ENCODE data around the gene OS9.
"Not testable (repeated sequence)": the region's sequence is repeated elsewhere in the genome, so short reads cannot be mapped to it uniquely, and the experiment has no call there.

OS9 gene

GRCh38 chr12:57721846-57722608, 28.1 kb downstream of the OS9 start:
- Histone ChIP-seq H3K36me3 (ENCODE audit: control insufficient read depth, insufficient read depth, low read length) (peaks cover 16% of the 10 kb centered on the region), H3K27me3 (ENCODE audit: control insufficient read depth, insufficient read depth, low read length, poor library complexity, severe bottlenecking) (peaks cover 38% of the 10 kb centered on the region)
- H3K27ac ChIP-seq (ENCODE audit: insufficient read depth, low read depth, low read length, poor library complexity, severe bottlenecking); H3K4me1 ChIP-seq (ENCODE audit: control insufficient read depth, insufficient read depth, low read length); H3K9me3 ChIP-seq (ENCODE audit: control insufficient read depth, low read length); H3K4me3 ChIP-seq (ENCODE audit: insufficient read depth, low read depth, low read length): not testable (repeated sequence)
- WGBS, 2 experiments: 91 to 94% methylated on average over 16 of the region's 16 CpGs

DNA sequence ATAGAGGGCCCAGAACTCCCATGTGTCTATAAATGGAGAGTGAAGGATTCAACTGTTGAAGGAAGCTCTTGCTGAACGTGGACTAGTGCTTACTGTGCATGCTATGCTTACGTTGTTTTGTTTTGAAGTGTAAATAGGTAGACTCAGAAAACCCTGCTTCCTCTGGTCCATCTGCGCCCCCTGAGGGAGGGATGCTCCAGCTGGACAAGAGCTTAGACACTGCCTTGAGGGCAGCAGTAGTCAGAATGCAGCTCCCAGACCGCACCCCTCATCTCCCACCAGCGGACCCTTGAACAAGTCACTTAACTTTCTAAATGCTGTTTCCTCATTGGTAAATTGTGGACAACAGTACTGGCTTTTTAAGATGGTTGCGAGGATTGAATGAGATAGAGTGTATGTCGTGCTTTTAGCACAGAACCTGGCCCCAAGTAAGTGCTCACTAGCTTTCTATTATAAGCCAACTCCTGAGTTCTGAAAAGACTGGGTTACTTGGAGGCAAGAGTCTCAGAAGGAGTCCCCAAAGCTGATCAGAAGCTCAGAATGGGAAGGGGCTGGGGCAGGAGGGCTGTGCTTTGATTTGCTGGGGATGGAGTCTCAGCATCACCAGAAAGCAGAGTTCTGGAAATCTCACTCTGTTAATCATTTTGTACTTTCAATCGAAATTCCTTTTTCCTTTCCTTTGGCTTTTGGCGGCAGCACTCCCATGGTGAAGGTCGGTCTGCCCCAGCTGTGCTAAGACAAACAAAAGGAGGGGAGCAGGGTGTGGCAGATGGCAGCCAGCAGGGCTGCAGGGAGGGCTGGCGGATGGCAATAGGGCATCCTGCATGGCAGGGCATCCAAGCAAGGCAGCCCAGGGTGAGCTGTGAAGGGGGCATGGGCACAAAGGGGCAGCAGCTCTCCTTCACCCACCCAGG, 29.0 kb downstream of the OS9 start:
- H3K27me3 ChIP-seq (ENCODE audit: control insufficient read depth, insufficient read depth, low read length, poor library complexity, severe bottlenecking): peaks cover 48% of the 10 kb centered on the region
- H3K9me3 ChIP-seq (ENCODE audit: control insufficient read depth, low read length): no peaks in the 10 kb centered on the region
- 67 to 69% methylated on average over 11 of the region's 11 CpGs for WGBS, 2 experiments
- peaks cover 12% of the 10 kb centered on the region for H3K36me3 ChIP-seq (ENCODE audit: control insufficient read depth, insufficient read depth, low read length)
- no peak overlapping the region for H3K27ac ChIP-seq (ENCODE audit: insufficient read depth, low read depth, low read length, poor library complexity, severe bottlenecking)
- no peak overlapping the region for H3K4me3 ChIP-seq (ENCODE audit: insufficient read depth, low read depth, low read length)
- no peaks in the 10 kb centered on the region for H3K4me1 ChIP-seq (ENCODE audit: control insufficient read depth, insufficient read depth, low read length)

DNA sequence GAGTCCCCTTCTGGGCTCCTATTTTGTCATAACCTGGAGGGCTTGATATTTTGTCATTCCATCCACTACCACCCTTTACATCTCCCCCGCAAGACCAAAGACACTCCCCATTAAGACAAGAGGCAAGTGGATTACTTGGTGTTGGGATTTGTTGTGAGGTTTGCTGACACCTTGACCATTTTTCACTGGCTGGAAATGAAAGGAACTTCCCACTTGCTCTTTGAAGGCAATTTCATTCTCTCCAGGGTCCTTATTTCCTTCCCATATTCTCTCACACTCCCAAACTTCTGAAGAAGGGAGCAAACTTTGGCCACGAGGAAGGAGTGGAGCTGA, 29.7 kb downstream of the OS9 start:
- Histone ChIP-seq H3K9me3 (ENCODE audit: control insufficient read depth, low read length) (no peaks in the 10 kb centered on the region), H3K27me3 (ENCODE audit: control insufficient read depth, insufficient read depth, low read length, poor library complexity, severe bottlenecking) (peaks cover 54% of the 10 kb centered on the region), H3K27ac (ENCODE audit: insufficient read depth, low read depth, low read length, poor library complexity, severe bottlenecking) (no peak overlapping the region), H3K36me3 (ENCODE audit: control insufficient read depth, insufficient read depth, low read length) (peaks cover 5% of the 10 kb centered on the region), H3K4me1 (ENCODE audit: control insufficient read depth, insufficient read depth, low read length) (no peaks in the 10 kb centered on the region), H3K4me3 (ENCODE audit: insufficient read depth, low read depth, low read length) (no peak overlapping the region)
- 84 to 100% methylated on average over 1 of the region's 2 CpGs for WGBS, 2 experiments

DNA sequence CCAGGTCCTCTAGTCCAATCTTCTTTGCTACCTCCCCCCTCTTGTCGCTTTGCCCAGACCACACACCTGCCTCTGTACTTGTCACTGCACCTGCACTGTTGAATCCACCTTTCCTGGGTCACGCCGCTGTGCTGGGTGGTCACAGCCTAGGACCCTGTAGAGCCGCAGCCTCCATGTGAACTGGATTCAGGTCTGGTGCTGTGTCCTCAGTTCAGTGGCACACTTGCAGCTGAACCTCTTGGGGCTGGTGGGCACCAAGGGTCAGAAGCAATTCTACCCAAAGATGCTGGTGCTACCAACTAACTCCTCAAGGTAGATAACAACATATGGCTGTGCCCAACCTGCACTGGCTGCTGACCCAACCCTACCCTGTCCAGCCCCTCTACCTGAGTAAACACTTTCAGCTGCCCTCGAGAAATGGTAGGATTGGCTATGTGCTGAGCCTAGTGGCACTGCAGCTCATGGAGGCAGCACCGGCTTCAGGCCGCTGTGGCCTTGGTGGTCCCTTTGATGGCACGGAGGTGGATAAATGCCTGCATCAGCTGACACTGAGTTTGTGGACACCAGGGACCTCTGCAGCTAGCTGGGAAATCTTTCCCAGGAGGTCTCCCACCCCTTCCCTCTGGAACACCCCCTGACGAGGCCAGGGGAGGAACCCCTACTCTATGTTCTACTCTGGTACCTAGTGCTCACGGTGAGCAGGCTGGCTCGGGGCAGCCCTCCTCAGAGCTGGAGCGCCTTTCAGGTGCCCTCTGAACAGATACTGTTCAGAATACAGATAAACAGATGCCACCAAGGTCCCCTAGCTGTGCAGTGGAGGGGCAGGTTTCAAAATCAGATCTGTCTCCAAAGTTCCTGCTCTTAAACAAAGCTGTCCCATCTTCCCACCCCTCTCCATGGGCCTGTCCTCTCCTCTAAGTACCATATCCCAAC, 30.3 kb downstream of the OS9 start:
- Histone ChIP-seq H3K9me3 (ENCODE audit: control insufficient read depth, low read length) (no peaks in the 10 kb centered on the region), H3K36me3 (ENCODE audit: control insufficient read depth, insufficient read depth, low read length) (peaks cover 4% of the 10 kb centered on the region), H3K4me3 (ENCODE audit: insufficient read depth, low read depth, low read length) (no peak overlapping the region), H3K27ac (ENCODE audit: insufficient read depth, low read depth, low read length, poor library complexity, severe bottlenecking) (no peak overlapping the region), H3K27me3 (ENCODE audit: control insufficient read depth, insufficient read depth, low read length, poor library complexity, severe bottlenecking) (peaks cover 61% of the 10 kb centered on the region), H3K4me1 (ENCODE audit: control insufficient read depth, insufficient read depth, low read length) (no peaks in the 10 kb centered on the region)
- 83 to 87% methylated on average over 12 of the region's 12 CpGs for WGBS, 2 experiments

- WGBS, 2 experiments: 72 to 73% methylated on average over 7 to 10 of the region's 11 CpGs
- no peaks in the 10 kb centered on the region for H3K36me3 ChIP-seq (ENCODE audit: control insufficient read depth, insufficient read depth, low read length)
- H3K4me3 ChIP-seq (ENCODE audit: insufficient read depth, low read depth, low read length): no peak overlapping the region
- H3K27me3 ChIP-seq (ENCODE audit: control insufficient read depth, insufficient read depth, low read length, poor library complexity, severe bottlenecking): peaks cover 70% of the 10 kb centered on the region
- no peaks in the 10 kb centered on the region for H3K4me1 ChIP-seq (ENCODE audit: control insufficient read depth, insufficient read depth, low read length)
- no peak overlapping the region for H3K27ac ChIP-seq (ENCODE audit: insufficient read depth, low read depth, low read length, poor library complexity, severe bottlenecking)
- no peaks in the 10 kb centered on the region for H3K9me3 ChIP-seq (ENCODE audit: control insufficient read depth, low read length)
Measured at GRCh38 chr12:57724936-57725740, 31.2 kb downstream of the OS9 start.

DNA sequence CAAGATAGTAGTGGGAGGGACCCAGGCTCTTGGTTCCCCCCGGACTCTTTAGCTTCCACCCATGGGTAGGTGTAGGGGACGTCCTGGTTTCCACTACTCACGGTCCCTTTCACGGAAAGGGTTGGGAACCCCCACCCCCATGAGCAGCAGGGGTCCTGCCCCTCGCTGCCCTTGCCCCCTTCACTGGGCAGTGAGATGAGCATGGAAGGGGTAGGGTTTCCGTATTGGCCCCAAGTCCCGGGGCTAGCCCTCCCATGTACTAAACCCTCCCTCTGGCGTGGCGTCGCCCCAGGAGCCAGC, 31.9 kb downstream of the OS9 start:
- peak overlapping the region; percentile 56 for H3K4me3 ChIP-seq (ENCODE audit: insufficient read depth, low read depth, low read length)
- H3K4me1 ChIP-seq (ENCODE audit: control insufficient read depth, insufficient read depth, low read length): no peaks in the 10 kb centered on the region
- no peaks in the 10 kb centered on the region for H3K36me3 ChIP-seq (ENCODE audit: control insufficient read depth, insufficient read depth, low read length)
- 5% methylated on average over 9 to 10 of the region's 10 CpGs for WGBS, 2 experiments
- H3K9me3 ChIP-seq (ENCODE audit: control insufficient read depth, low read length): no peaks in the 10 kb centered on the region
- H3K27me3 ChIP-seq (ENCODE audit: control insufficient read depth, insufficient read depth, low read length, poor library complexity, severe bottlenecking): peaks cover 76% of the 10 kb centered on the region
- H3K27ac ChIP-seq (ENCODE audit: insufficient read depth, low read depth, low read length, poor library complexity, severe bottlenecking): no peak overlapping the region

- Histone ChIP-seq H3K4me3 (ENCODE audit: insufficient read depth, low read depth, low read length) (peak overlapping the region; percentile 56), H3K27me3 (ENCODE audit: control insufficient read depth, insufficient read depth, low read length, poor library complexity, severe bottlenecking) (peaks cover 81% of the 10 kb centered on the region), H3K36me3 (ENCODE audit: control insufficient read depth, insufficient read depth, low read length) (no peaks in the 10 kb centered on the region), H3K4me1 (ENCODE audit: control insufficient read depth, insufficient read depth, low read length) (no peaks in the 10 kb centered on the region), H3K9me3 (ENCODE audit: control insufficient read depth, low read length) (no peaks in the 10 kb centered on the region), H3K27ac (ENCODE audit: insufficient read depth, low read depth, low read length, poor library complexity, severe bottlenecking) (no peak overlapping the region)
- WGBS, 2 experiments: 2 to 3% methylated on average over 79 of the region's 79 CpGs
Measured at GRCh38 chr12:57726151-57726883, 32.4 kb downstream of the OS9 start.

- peaks cover 89% of the 10 kb centered on the region for H3K27me3 ChIP-seq (ENCODE audit: control insufficient read depth, insufficient read depth, low read length, poor library complexity, severe bottlenecking)
- H3K9me3 ChIP-seq (ENCODE audit: control insufficient read depth, low read length): no peaks in the 10 kb centered on the region
- 13% methylated on average over 76 of the region's 76 CpGs for WGBS, 2 experiments
- H3K27ac ChIP-seq (ENCODE audit: insufficient read depth, low read depth, low read length, poor library complexity, severe bottlenecking): no peak overlapping the region
- H3K4me3 ChIP-seq (ENCODE audit: insufficient read depth, low read depth, low read length): peak overlapping the region; percentile 56
- no peaks in the 10 kb centered on the region for H3K4me1 ChIP-seq (ENCODE audit: control insufficient read depth, insufficient read depth, low read length)
- H3K36me3 ChIP-seq (ENCODE audit: control insufficient read depth, insufficient read depth, low read length): no peaks in the 10 kb centered on the region
Measured at GRCh38 chr12:57726884-57727757, 33.2 kb downstream of the OS9 start.
